Superior temporal gyrus (tissue), 1 donor: Measurements from ENCODE around the gene ZNF334.

Source experiments
- DNase-seq: peaks from one replicate; pipeline ENCODE4 v3.0.0-alpha.2; 2016; ENCODE audit errors: extremely low spot score

ZNF334 gene

GRCh38 chr20:46545827-46546138 lies 32.4 kb upstream of the ZNF334 start:
- DNase-seq = no peak

DNA sequence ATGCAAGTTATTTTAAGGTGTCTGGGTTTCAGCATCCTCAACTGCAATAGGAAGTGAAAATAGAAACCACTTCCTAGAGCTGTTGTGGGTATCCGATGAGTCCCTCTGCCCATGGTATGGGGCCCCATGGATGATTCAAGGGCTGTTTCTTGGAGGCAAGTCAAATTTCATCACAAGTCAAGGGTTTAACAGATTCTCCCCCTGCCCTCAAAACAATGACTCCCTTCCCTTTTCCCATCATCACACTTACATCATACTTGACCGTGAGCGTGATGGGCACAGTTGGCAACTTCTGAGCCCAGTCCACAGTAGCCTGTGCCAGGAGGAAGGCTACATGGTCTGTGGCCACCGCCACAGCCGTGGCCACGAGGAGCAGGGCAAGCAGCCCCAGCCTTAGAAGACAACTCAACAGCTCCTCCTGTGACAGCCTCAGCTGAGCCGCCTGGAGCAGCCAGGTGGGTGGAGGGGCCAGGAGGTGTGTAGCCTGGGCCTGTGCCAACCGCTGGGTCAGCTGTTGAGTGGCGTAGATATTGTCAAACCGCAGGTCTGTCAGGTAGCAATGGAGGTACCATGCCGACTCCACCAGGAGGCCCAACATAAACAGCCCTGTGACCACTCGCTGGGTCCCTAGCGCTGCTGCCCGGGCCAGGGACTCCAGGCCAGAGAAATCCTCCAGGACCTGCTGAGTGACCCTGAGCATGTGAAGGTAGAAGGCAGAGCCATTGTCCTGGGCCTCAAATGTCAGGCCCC lies 31.9 kb upstream of the ZNF334 start:
- DNase-seq = no peak

DNA sequence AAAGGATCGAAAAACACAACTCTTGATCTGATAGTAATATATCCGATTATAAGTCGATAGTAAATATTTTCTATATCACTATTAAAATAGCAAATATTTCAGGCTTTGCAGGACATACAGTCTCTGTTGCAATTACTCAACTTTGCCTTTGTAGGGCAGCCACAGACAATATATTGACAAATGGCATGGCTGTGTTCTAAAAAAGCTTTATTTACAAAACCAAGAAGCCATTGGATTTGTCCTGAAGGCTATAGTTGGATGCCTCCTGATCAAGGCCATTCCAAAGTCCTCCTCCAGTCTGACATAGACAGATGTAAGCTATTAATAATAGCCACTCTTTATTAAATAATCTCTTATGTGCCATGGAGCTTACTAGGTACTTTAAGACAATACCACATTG lies 31.2 kb upstream of the ZNF334 start:
- no peak for DNase-seq

- no peak for DNase-seq
Observed at GRCh38 chr20:46543959-46544358, 30.6 kb upstream of the ZNF334 start.

DNA sequence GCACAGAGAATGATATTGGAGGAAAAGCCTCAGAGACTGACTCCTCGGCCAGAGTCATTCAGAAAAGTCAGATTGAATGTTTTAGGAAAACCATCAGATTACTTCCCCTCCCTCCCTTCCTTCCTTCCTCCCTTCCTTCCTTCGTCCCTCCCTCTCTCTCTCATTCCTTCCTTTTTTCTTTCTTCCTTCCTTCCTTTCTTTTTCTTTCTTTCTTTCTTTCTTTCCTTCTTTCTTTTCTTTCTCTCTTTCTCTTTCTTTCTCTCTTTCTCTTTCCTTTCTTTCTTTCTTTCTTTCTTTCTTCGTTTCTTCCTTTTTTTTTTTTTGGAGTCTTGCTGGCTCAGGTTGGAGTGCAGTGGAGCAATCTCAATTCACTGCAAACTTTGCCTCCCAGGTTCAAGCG lies 29.7 kb upstream of the ZNF334 start:
- DNase-seq = no peak

- DNase-seq = no peak
Observed at GRCh38 chr20:46541229-46541935, 28.0 kb upstream of the ZNF334 start.

GRCh38 chr20:46539113-46539512 lies 25.8 kb upstream of the ZNF334 start:
- no peak for DNase-seq

DNA sequence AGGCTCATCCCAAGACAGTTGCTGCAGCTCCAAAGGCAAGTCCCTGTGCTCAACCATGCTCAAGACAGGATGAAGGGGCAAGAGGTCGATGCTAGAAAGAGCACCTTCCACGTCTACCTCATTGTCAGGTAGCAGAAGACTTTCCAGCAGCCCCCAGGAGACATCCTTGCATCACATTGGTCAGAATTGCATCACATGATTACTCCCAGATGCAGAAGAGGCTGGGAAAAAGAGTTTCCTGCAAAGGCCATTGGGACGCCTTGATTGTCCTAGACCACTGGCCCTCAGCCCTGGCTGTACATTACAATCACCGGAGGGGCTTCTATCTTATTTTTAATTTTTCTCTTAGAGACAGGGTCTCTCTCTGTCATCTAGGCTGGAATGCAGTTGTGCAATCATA lies 17.3 kb upstream of the ZNF334 start:
- DNase-seq = no peak

DNA sequence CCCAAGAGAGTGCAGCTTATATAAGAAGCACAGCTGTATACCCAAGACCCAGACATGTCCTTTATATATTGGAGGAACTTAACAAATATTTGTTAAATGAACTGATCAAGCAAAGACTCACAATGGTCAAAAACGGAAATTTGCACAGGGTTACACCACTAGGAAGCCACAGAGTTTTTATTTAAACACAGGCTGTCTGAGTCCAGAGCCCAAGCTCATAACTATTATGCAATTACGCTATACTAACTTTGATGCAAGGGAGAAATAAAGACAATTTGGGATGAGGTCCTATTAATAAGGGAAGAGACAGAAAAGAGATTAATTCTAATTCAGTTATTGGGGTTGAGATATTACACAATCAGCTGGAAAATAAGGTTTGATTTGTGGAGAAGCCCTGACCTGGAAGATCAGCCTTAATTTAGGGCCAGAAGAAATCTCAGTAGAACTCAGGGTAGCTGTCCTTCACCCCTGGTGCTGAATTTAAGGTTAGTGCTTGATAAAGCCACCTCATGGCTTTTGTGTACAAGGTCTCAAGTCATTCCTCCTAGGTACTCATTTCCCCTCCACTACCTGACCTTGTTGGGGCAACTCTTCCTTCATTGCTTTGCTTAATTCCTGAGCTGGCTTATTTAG lies 10.5 kb upstream of the ZNF334 start:
- DNase-seq = no peak

DNA sequence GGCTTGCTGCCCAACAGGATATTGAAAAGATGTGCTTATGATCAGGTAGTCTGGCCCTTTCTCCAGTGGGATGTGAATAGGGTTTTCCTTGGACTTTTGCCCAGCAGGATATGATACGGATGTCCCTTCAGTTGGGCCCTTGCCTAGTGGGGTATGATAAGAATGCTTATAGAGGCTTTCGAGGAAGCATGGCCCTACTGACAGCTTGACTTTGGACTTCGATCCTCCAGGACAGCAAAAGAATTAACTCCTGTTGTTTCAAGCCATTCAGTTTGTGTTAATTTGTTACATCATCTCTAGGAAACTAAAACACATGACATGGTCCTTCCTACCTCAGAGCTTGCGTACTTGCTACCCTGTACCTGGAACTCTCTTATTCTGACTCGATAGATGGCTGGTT lies 9.7 kb upstream of the ZNF334 start:
- no peak for DNase-seq

- DNase-seq = peak; percentile 68
Observed at GRCh38 chr20:46520976-46521579, 7.7 kb upstream of the ZNF334 start.

DNA sequence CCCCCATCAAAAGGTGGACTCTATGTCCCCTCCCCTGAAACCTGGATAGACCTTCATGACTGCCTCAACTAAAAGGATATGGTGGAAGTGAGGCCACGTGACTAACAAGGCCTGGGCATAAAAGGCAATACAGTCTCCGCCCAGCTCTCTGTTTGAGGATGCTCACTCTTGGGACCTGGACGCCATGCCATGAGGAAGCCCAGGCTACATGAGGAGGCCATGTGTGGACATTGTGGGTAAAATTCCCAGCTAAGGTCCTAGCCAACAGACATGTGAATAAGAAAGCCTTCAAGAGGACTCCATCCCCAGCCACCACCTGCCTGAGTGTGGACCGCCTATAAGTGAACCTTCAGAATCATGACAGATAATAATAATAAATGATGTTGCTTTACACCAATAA lies 7.2 kb upstream of the ZNF334 start:
- no peak for DNase-seq

GRCh38 chr20:46519471-46520068 lies 6.2 kb upstream of the ZNF334 start:
- no peak for DNase-seq

GRCh38 chr20:46509523-46509922 lies 3.8 kb downstream of the ZNF334 start:
- peak; percentile 44 for DNase-seq

- no peak for DNase-seq
Observed at GRCh38 chr20:46507760-46508407, 5.5 kb downstream of the ZNF334 start.

GRCh38 chr20:46505506-46505905 lies 7.9 kb downstream of the ZNF334 start:
- no peak for DNase-seq

DNA sequence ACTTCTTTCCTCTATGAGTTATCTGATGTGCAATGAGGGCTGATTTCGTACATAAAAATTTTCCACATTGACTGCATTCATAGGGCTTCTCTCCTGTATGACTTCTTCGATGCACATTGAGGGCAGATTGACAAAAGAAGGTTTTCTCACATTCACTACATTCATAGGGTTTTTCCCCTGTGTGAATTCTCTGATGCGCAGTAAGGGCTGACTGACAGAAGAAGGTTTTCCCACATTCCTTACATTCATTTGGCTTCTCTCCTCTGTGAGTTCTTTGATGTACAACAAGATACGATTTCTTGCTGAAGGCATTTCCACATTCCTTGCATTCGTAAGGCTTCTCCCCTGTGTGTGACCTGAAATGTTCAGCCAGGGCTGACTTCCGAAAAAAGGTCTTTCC lies 11.4 kb downstream of the ZNF334 start:
- DNase-seq = no peak

GRCh38 chr20:46501337-46501942 lies 11.9 kb downstream of the ZNF334 start:
- DNase-seq = no peak

- no peak for DNase-seq
Observed at GRCh38 chr20:46494077-46494476, 19.3 kb downstream of the ZNF334 start.

DNA sequence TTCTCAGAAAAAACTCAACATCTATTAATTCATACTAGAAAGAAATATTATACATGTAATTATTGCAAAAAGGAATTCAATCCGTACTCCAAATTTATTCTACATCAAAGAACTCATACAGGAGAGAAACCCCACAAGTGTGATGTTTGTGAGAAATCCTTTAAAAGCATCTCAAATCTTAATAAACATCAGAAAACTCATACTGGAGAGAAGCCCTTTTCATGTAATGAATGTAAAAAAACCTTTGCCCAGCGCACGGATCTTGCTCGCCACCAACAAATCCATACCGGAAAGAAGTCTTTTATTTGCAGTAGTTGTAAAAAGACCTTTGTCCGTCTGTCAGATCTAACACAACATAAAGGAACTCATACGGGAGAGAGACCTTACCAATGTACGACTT lies 22.0 kb downstream of the ZNF334 start:
- DNase-seq = no peak

DNA sequence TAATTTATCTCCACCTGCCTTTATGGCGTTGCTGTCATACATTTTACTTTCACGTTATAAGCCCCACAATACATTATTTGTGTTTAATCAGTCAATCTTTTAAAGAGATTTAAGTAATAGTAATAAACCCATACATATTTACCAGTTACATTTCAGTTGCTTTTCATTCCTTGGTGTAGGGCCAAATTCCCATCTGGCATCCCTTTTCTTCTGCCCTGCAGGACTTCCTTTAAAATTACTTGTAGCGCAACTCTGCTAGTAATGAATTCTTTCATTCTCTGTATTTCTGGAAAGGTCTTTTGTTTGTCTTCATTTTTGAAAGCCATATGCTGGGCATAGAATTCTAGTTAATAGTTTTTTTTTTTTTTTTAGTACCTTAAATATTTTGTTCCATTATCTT lies 24.9 kb downstream of the ZNF334 start:
- no peak for DNase-seq
